Ovary (tissue), 9 donors: Measurements from ENCODE around the gene NR2F2. TPM values are rescaled to one million over a fixed set of nuclear protein-coding genes. Genes with fewer than 3 reads are reported as not detected.

ENCODE experiments used
- DNase-seq, 5 donors: peaks; one replicate each; pipeline ENCODE4 v3.0.0-alpha.2; 2019 to 2020
- H3K27ac ChIP-seq, 2 donors: fragments of 200-600 bp; one replicate each; pipeline versions ENCODE4 v1.5.1 to v1.8.0; 2019 to 2022
- H3K27me3 ChIP-seq: fragments of 200-600 bp; one replicate; pipeline ENCODE4 v1.8.0; 2022
- H3K36me3 ChIP-seq: fragments of 200-600 bp; sonication (generic); one replicate; pipeline ENCODE4 v1.5.1; 2019
- H3K4me1 ChIP-seq: one replicate; pipeline ENCODE4 v1.8.1; 2013; ENCODE audit warnings: mild to moderate bottlenecking, moderate library complexity; ENCODE audit not compliant: insufficient read depth
- H3K4me3 ChIP-seq: fragments of 200-600 bp; sonication (generic); one replicate; pipeline ENCODE4 v1.5.1; 2017
- H3K9me3 ChIP-seq, 2 donors: fragments of 200-600 bp in 1 of 2; sonication (generic) in 1 of 2; one replicate each; pipeline versions ENCODE4 v1.5.1 to v1.8.1; 2013 to 2019; ENCODE audit warnings: mild to moderate bottlenecking in 1 of 2, moderate library complexity in 1 of 2
- EP300 ChIP-seq: sonication (generic); formaldehyde crosslinking; IDR thresholded peaks from one replicate; pipeline ENCODE4 v1.6.1; 2017; ENCODE audit warnings: antibody characterized with exemption
- POLR2A ChIP-seq: fragments of 450-650 bp; IDR thresholded peaks from one replicate; pipeline ENCODE4 v1.6.1; 2017; ENCODE audit warnings: antibody characterized with exemption, mild to moderate bottlenecking, moderate library complexity
- WGBS, 3 donors: extraction: QIAGEN DNeasy Blood & Tissue Kit in 1 of 3; methylation state at CpG; one replicate each; pipeline versions ENCODE4 v1.1.5 to v1.1.7; 2013 to 2017; 5-methylcytosine and 5-hydroxymethylcytosine counted together
- intact Hi-C, 4 donors: fragments of 100-400 bp; cut with DNase I; formaldehyde crosslinking; loops; one replicate each; pipeline versions ENCODE4 v1.11.0 to v1.15.1; 2022 to 2023
- polyA plus RNA-seq, 2 donors: library from polyadenylated mRNA; stranded (reverse); fragments of 200-250 nt in 1 of 2; fragments of 350-450 nt in 1 of 2; fragmentation: Illumina TruSeq in 1 of 2; extraction: RNeasy Lipid Tissue Mini Kit (QIAGEN cat#74804) in 1 of 2; gene quantifications; one replicate each; pipeline ENCODE4 v1.2.3, GENCODE V29; 2013 to 2014
- total RNA-seq, 7 donors: library from RNA; depleted of rRNA in 2 of 7; stranded (reverse); fragments of >200 nt in 2 of 7; fragmentation: NEBNext Ultra II Directional in 3 of 7; extraction: Animal tissue kit (Norgen Biotek cat#: 25700) in 3 of 7; gene quantifications; one replicate each; pipeline versions ENCODE4 v1.1.0 to v1.2.4, GENCODE V29; 2016 to 2023
- TF ChIP-seq, protein P1 (sequence below), 3 donors: fragments of 450-650 bp in 2 of 3; fragments of 200-600 bp in 1 of 3; IDR thresholded peaks; one replicate each; pipeline versions ENCODE4 v1.5.1 to v1.8.0; 2016 to 2022; ENCODE audit warnings: antibody characterized with exemption in 3 of 3, mild to moderate bottlenecking in 1 of 3
- donor health status: DM: no; HTN: no; CAD: no; lungs with moderate emphysema.
- donor health status: DM: no; HTN: no; CAD: no.
- donor health status: Bipolar disorder and iron deficiency.
- donor health status: DM: yes; HTN: yes; CAD: no.
- donor health status: DM: no; HTN: no; CAD: no.
- donor health status: DM: yes; HTN: yes; CAD: no.

Gene NR2F2
- total and polyA plus RNA-seq, 9 donors, result 68.6 to 424 (median 343) TPM

DNA sequence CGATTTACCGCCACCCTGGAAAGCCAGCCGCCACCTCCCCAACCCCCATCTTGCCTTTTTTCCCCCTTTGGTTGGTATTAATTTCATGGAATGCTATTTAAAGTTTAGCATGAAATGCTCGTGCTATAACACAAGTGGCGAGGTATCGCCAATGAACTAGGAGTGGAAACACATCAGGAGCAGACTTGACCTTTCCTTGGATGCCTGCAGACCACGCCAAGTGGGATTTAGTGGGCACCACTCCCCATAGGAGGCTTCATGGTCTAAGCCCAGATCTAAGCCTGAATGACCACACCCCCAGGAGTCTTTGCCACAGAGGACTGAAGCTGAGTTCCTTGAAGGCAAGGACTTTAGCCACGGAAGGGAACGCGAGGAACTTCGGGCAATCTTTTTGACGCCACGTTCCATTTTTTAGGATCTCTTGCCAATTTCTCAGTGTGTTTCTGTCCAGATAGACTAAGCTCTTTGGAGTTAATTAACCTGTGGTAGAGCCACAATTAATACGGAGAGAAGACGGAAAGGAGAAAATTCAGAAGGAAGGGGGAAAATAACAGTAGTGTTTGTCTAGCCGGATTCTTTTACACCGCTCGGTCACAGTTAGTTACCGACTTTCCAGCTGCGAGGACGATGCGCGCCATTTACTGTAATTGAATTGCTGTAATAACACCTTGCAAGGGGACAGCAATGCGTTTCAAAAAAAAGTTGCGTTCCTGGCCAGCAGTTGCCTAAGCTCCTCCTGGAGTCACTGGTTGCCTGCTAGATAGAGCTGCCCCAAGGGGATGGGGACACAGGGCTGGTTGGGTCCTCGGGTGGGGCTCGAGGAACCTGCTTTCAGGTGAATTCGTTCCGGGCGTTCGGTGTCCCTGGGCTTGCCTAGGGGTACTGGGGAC is 37.1 kb downstream of the NR2F2 start:
- H3K4me1 ChIP-seq, result no peaks in the 10 kb centered on the region
- H3K9me3 ChIP-seq, result no peaks in the 10 kb centered on the region
- intact Hi-C loops, result loop anchor here in 2 of 4 donors (5.0 to 10.0 kb wide), 3 partner anchors 45 to 507 kb away; no protein-coding TSS in a partner anchor
- 81 to 84% (median 83%) methylated on average over 31 of the region's 31 CpGs for WGBS, 3 donors
- no peaks in the 10 kb centered on the region for H3K36me3 ChIP-seq
- H3K4me3 ChIP-seq, result no peak overlapping the region
- no peak overlapping the region for H3K27ac ChIP-seq
- no peak for DNase-seq
- TF ChIP-seq EP300, result no peak
- TF ChIP-seq, protein P1, sequence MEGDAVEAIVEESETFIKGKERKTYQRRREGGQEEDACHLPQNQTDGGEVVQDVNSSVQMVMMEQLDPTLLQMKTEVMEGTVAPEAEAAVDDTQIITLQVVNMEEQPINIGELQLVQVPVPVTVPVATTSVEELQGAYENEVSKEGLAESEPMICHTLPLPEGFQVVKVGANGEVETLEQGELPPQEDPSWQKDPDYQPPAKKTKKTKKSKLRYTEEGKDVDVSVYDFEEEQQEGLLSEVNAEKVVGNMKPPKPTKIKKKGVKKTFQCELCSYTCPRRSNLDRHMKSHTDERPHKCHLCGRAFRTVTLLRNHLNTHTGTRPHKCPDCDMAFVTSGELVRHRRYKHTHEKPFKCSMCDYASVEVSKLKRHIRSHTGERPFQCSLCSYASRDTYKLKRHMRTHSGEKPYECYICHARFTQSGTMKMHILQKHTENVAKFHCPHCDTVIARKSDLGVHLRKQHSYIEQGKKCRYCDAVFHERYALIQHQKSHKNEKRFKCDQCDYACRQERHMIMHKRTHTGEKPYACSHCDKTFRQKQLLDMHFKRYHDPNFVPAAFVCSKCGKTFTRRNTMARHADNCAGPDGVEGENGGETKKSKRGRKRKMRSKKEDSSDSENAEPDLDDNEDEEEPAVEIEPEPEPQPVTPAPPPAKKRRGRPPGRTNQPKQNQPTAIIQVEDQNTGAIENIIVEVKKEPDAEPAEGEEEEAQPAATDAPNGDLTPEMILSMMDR (IDR thresholded peaks at IDR 0.05), result no peak
- no peak for TF ChIP-seq POLR2A
- no peaks in the 10 kb centered on the region for H3K27me3 ChIP-seq

DNA sequence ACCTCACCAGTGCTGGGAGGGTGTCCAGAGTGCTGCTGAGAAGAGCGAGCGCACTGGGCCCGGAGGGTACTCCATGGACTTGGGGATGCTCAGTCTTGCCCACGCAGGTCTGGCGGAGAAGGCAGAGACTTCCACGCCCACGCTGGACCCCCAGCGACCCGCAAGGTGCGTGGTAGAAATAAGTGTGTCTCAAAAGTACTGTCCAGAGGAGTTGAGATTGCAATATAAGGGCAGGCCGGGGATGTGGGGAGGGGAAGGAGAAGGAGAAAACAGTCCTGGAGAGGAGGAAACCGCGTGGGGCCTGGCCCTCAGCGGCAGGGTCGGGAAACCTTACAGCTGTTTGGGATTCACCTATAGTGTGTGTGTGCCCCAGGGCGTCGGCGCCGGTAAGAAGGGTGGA is 38.9 kb downstream of the NR2F2 start:
- Histone ChIP-seq H3K4me3 (no peak overlapping the region), H3K27ac (no peak overlapping the region), H3K27me3 (no peaks in the 10 kb centered on the region), H3K9me3 (no peaks in the 10 kb centered on the region), H3K36me3 (no peaks in the 10 kb centered on the region), H3K4me1 (no peaks in the 10 kb centered on the region)
- intact Hi-C loops, result loop anchor here in 2 of 4 donors (5.0 to 10.0 kb wide), 3 partner anchors 43 to 505 kb away; no protein-coding TSS in a partner anchor
- no peak for TF ChIP-seq EP300
- TF ChIP-seq POLR2A, result no peak
- TF ChIP-seq, protein P1 (IDR thresholded peaks at IDR 0.05), result no peak
- no peak for DNase-seq
- WGBS, 3 donors, result 86 to 93% (median 91%) methylated on average over 19 of the region's 19 CpGs

DNA sequence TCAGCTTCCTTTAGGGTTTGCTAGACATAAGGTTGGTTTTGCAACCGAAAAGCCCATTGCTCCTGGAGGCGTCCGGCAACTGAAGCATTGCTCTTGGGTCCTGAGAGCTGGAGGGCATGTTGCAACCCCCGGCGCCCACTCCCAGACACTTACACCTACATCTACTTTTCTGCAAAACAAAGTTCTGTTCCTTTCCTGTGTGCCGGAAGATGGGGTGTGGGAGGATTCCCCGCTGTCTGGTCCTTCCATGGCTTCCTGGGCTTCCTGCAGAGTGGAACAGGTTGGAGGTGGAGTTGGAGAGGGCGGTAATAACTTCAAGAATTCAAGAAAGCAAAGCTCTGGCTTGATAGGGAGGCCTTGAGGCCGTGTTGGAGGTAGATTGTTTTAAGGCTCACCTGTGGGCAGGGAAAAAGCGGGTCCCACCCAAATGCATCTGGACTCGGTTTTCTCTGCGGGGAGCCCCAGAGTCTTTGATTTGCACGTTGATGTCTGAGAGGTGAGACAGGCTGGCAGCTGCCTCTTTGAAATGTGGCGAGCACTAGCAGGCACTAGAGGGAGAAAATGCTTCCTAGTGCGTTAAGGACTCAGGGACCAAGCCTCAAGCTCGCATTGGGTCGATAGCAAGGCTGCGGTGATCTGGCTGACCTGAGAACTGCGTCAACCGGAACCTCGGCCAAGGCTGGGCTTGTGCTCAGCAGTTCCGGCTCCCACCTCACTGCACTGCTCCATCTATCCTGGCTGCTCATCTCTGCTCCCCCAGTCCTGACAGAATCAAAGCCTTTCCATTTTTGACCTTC is 39.5 kb downstream of the NR2F2 start:
- intact Hi-C loops, result loop anchor here in 2 of 4 donors (5.0 to 10.0 kb wide), 3 partner anchors 42 to 505 kb away; no protein-coding TSS in a partner anchor
- Histone ChIP-seq H3K36me3 (no peaks in the 10 kb centered on the region), H3K4me1 (no peaks in the 10 kb centered on the region), H3K27ac (no peak overlapping the region), H3K4me3 (no peak overlapping the region), H3K9me3 (no peaks in the 10 kb centered on the region), H3K27me3 (no peaks in the 10 kb centered on the region)
- DNase-seq, result no peak
- 83 to 84% (median 83%) methylated on average over 22 of the region's 22 CpGs for WGBS, 3 donors
- TF ChIP-seq, protein P1 (IDR thresholded peaks at IDR 0.05), result no peak
- no peak for TF ChIP-seq EP300
- no peak for TF ChIP-seq POLR2A

DNA sequence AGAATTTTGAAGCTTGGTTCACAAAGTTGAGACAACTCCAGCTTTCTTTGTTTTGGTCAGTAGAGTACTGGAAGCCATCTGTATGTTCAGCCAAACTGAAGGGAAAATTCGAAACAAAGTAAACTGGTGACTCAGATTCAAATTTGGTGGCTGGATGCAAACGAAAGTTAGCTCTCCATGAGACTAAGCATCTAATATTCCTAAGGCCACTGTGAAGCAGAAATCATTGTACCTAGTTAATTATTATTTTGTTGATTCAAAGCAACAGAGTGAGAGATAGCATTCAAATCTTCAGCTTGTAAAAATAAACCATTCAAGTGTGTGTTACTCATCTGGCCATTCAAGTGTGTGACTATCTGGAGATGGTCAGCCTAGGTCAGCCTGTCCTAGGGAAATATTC is 42.1 kb downstream of the NR2F2 start:
- Histone ChIP-seq H3K4me1 (no peaks in the 10 kb centered on the region), H3K27me3 (no peaks in the 10 kb centered on the region), H3K27ac (no peak overlapping the region), H3K4me3 (no peak overlapping the region), H3K9me3 (no peaks in the 10 kb centered on the region), H3K36me3 (no peaks in the 10 kb centered on the region)
- intact Hi-C loops, result no loop called here
- TF ChIP-seq POLR2A (no peak), EP300 (no peak)
- TF ChIP-seq, protein P1 (IDR thresholded peaks at IDR 0.05), result no peak
- DNase-seq, result no peak
- 46 to 65% (median 57%) methylated on average over 2 of the region's 2 CpGs for WGBS, 3 donors
